GM12873 (cell line): Measurements from ENCODE around the gene TNNC1.

Experiments used
- TF ChIP-seq, protein P1 (sequence below): IDR thresholded peaks from 2 replicates; pipeline ENCODE4 v1.5.1; 2012; ENCODE audit warnings: low read depth, mild to moderate bottlenecking, moderate library complexity, low read length, control low read depth; ENCODE audit not compliant: insufficient read depth; ENCODE audit errors: missing control alignments

The TNNC1 gene

DNA sequence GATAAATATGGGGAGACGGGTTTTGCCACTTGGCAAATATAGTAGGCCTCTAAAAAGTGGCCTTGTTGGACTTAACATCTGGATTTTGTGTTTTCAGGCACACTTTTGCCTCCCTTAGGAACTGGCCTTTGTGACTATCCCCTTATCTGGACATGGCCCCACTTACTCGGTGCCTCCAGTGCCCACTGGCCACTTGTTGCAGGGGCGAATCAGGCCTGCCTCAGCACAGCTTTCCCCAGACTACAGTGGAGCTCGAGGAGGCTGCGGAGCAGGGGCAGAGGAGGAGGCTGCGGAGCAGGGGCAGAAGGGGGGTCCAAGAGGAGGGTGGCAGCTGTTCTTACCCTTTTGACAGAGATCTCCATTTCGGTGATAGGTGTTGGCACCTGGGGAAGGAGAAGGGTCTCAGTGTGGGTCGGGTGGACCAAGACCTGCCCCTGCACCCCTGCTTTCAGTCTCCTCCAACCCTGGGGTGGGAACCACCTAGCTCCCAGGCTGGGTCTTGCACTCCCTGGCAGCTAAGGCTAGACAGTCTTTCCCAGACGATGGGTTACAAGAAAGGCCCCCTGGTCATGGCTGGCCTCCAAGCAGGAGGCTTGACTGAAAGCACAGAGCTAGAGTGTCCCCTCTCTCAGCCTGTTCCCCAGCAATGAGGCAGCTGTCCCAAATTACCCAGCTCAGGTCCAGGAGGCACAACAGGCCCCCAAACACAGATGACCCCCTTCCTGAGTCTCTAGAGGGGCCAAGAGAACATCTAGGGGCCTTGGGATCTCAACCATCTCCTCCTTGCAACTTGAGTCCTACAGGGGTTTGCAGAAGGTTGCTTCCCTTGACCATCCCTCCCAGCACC is 15.0 kb downstream of the TNNC1 start:
- TF ChIP-seq, protein P1, sequence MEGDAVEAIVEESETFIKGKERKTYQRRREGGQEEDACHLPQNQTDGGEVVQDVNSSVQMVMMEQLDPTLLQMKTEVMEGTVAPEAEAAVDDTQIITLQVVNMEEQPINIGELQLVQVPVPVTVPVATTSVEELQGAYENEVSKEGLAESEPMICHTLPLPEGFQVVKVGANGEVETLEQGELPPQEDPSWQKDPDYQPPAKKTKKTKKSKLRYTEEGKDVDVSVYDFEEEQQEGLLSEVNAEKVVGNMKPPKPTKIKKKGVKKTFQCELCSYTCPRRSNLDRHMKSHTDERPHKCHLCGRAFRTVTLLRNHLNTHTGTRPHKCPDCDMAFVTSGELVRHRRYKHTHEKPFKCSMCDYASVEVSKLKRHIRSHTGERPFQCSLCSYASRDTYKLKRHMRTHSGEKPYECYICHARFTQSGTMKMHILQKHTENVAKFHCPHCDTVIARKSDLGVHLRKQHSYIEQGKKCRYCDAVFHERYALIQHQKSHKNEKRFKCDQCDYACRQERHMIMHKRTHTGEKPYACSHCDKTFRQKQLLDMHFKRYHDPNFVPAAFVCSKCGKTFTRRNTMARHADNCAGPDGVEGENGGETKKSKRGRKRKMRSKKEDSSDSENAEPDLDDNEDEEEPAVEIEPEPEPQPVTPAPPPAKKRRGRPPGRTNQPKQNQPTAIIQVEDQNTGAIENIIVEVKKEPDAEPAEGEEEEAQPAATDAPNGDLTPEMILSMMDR, result no peak

DNA sequence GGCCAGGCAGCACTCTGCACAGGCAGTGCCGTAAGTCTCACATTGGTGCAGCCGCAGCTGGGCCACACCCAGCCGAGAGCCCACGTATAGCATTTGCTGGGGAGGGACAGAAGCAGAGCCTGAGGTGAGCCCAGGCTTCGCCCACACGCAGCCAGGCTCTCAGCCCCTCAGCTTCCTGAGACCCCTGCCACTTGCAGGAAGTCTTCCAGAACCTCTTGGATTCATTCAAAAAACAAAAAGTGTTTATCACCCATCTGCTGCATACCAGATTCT is 15.8 kb downstream of the TNNC1 start:
- TF ChIP-seq, protein P1, result no peak

DNA sequence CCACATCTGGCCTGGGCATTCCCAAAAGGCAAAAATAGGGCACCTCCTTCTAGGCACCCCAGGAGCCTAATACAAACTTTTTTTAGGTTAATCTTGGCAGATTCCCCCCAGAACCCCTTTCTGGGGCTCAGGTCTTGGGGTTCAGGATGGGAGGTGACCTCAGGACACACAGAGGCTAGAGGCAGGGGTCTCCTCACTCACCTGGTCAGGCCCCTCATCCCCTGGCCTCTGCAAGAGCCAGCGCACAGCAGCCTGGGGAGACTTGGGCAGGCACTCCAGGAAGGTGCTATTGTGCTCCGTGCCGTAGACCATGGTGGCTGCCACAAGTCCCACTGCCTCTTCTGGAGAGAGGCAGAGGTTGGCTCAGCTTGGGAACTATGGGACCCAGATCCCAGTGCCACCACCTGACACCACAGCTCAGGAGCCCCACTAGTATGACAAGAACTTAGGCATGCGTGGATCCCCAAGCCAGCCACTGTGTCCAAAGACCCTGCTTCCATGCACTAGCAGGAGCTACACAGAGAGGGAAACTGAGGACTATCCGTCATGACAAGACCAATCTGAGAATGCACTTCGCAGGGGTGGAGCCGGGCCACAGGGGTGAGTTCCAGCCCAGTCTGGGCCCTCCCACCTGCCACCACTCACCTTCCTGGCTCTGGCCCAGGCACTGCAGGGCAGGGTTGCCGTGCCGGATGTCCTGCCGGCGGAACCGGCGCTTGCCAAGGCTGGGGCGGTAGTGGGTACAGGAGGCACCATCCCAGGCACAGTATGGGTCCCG is 16.3 kb downstream of the TNNC1 start:
- TF ChIP-seq, protein P1, result no peak

- TF ChIP-seq, protein P1, result no peak
These were observed 17.2 kb downstream of the TNNC1 start for GRCh38 chr3:52436500-52437149.

DNA sequence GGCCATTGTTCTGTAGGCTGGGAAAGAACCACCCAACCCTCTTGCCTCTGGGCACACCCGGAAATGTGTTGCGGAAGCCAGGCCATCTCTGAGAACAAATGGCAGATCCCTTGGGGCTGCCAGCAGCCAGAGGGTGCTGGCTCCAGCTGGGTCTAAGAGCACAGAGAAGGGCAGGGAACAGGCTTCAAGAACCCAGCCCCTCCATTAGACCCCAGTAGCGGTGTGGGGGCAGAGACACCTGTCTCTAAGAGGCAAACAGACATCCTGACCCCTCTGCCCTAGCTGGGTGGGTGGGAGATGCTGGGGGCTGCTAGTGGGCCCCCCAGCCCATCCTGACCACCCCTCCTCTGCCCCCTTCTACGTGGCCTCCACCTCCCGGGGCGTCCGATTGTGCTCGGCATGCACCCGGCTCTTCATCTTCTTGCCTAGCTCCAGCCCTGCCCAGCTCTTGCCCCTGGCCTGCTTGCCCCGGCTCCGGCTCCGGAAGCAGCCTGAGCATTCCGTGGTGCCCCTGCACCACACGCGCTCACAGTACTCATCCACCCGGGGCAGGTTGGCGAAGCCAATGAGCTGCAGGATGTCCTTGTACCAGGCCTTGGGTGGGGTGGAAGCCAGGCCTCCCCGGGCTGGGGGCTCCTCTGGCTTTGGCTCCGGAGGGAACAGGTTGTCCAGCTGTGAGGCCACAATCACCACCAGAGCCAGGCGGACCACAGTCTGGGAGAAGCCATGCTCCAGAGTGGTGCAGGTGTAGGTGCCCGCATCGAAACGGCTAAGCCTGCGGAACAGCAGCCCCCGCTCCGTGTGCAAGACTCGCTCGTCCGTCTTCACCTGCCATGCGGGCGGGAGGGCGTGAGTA is 18.4 kb downstream of the TNNC1 start:
- TF ChIP-seq, protein P1, result no peak

DNA sequence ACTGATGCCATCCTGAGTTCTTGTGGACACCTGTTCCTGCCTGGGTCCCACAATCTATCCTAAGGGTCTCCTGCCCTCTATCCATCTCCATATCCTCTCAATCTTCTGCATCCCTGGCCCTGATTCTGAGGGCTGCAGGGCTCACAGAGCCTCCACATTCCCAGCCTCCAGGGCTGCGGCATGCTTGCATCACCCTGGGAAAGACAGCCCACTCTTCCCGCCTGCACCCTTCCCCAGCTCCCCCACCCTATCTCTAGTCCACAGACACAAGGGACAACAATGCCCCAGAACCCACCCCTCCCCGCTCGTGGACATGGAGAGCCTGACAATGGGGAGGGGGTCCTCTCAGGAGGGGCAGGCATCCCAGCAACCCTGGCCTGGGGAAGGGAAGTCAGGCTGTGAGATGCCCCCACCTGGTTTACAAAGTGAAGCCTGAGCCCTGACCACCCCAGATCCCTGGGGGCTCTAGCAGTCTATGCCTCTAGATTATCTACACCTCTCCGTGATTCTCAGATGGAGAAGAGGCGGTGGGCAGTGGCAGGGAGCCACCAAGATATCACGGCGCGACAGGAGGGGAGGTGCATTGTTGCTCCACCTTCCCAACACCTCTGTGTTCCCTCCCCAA is 19.2 kb downstream of the TNNC1 start:
- TF ChIP-seq, protein P1, result no peak
